ENCODE measurements around the gene SKIC3. TPM values are rescaled to one million over a fixed set of nuclear protein-coding genes. Genes with fewer than 3 reads are reported as not detected.

The SKIC3 gene
- polyA plus RNA-seq, 1 donor from 2014 or later = 46.0 TPM

DNA sequence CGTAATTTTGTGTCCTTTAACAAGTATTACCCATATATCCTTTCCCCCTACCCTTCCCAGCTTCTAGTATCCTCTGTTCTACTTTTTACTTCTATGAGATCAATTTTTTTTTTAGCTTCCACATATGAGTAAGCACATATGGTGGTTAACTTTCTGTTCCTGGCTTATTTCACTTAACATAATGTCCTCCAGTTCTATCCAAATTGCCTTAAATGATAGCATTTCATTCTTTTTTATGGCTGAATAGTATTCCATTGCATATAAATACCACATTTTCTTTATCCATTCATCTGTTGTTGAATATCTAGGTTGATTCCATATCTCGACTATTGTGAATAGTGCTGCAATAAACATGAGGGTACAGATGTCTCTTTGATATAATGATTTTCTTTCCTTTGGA, 36.4 kb downstream of the SKIC3 start:
- Mint-ChIP-seq H3K27ac (peak overlapping the region in 1 of 3 donors; percentile 39), H3K9me3 (peaks cover 0 to 1% (median 0%) of the 10 kb centered on the region in 3 donors), H3K4me3 (no peak overlapping the region), H3K27me3 (no peaks in the 10 kb centered on the region), H3K36me3 (peaks cover 17% of the 10 kb centered on the region), H3K4me1 (no peaks in the 10 kb centered on the region)

DNA sequence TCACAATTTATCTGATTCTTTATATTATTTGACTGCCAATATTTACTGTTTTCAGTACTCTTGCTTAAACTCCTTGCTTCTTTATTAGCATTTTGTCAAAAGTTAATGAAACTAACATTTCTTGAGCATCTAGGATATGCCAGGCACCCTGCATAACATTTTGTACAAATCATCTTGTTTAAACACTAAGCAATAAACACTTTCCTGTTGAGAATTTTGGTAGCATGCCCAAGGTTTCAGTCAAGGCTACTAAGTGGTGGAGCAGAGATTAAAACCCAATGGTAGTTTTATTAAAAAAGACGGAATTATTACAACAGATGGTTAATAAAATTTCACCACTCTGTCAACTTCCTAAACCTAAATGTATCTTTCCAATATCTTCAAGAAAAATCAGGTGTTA, 43.2 kb downstream of the SKIC3 start:
- no peaks in the 10 kb centered on the region for H3K9me3 Mint-ChIP-seq
- H3K4me1 Mint-ChIP-seq = no peaks in the 10 kb centered on the region
- H3K27me3 Mint-ChIP-seq = no peaks in the 10 kb centered on the region
- peaks cover 16% of the 10 kb centered on the region for H3K36me3 Mint-ChIP-seq
- H3K4me3 Mint-ChIP-seq = no peak overlapping the region
- H3K27ac Mint-ChIP-seq = no peak overlapping the region

DNA sequence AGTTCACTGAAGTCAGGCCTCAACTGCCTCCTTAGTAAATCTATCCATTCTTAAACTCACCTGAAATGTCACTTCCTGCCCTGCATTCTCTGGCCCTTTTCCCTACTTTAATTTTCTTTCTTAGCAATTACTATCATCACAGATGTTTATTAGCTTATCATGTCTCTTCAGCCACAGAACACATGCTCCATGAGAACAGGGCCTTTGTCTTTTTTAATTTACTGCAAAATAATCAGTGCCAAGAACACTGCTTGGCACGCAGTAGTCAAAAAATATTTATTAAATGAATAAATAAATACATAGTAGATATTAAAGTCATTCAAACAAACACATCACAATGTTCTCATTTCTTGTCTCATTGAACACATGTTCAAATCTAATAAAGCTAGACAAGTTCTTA, 46.2 kb downstream of the SKIC3 start:
- no peaks in the 10 kb centered on the region for H3K9me3 Mint-ChIP-seq
- H3K36me3 Mint-ChIP-seq = peaks cover 19% of the 10 kb centered on the region

More for the DNA sequence above, 46.2 kb downstream of the SKIC3 start:
- no peak overlapping the region for H3K27ac Mint-ChIP-seq
- no peak overlapping the region for H3K4me3 Mint-ChIP-seq
- no peaks in the 10 kb centered on the region for H3K27me3 Mint-ChIP-seq
- no peaks in the 10 kb centered on the region for H3K4me1 Mint-ChIP-seq

Other genes starting within 250 kb of the SKIC3 start
- gene FAM81B, start 163.6 kb downstream of the SKIC3 start, polyA plus RNA-seq = not detected
- 6.9 TPM for gene ARSK, start 124 bp upstream of the SKIC3 start, polyA plus RNA-seq
- gene GPR150, start 65.1 kb upstream of the SKIC3 start, polyA plus RNA-seq = 0.66 TPM
- 4.1 TPM for gene RFESD, start 91.8 kb upstream of the SKIC3 start, polyA plus RNA-seq
- gene SPATA9, start 128.0 kb upstream of the SKIC3 start, polyA plus RNA-seq = not detected
- gene RHOBTB3, start 176.4 kb upstream of the SKIC3 start, polyA plus RNA-seq = 1.9 TPM